Measurements from ENCODE around the gene ULK4.
A peak's percentile ranks its signal among the peaks of the same experiment; 100 is the strongest.
"Not testable (repeated sequence)": the region's sequence is repeated elsewhere in the genome, so short reads cannot be mapped to it uniquely, and the experiment has no call there.

ULK4 gene

GRCh38 chr3:41872157-41872556 is 89.7 kb downstream of the ULK4 start:
- no peak for DNase-seq (ENCODE audit: low read depth in 2 of 2)

DNA sequence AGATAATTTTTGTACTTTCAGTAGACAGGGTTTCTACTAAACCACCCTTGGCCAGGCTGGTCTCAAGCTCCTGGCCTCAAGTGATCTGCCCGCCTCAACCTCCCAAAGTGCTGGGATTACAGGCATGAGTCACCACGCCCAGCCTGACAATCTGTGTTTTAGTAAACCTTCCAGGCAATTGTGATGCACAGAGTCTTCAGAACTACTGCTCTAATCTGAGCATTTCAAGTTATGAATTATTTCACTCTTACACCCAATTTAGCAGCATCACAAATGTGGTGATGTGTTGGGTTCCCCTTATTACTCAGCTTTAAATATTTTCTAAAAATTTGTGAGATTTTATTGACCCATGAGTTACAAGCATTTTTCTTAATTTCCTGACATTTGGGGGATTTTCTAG is 94.4 kb downstream of the ULK4 start:
- DNase-seq (ENCODE audit: low read depth in 2 of 2) = no peak

- DNase-seq (ENCODE audit: low read depth in 2 of 2) = no peak
Observed at GRCh38 chr3:41866298-41866697, 95.6 kb downstream of the ULK4 start.

DNA sequence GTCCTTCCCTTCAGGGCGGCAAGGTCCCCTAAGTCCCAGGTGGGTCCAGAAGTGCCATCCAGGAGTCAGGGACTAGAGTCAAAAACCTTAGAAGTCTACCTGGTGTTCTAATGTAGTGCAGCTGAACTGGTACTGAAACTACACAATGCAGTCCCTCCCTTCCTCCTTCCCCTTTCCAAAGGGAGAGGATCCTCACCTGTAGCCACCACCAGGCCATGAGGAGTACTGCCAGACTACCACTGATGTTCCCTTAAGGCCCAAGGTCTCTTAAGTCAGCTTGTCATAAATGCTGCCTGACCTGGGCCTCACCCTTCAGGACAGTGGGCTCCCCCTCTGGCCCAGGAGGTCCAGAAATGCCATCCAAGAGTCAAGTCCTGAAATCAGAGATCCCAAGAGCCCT is 98.9 kb downstream of the ULK4 start:
- no peak for DNase-seq (ENCODE audit: low read depth in 2 of 2)

GRCh38 chr3:41860489-41860888 is 101.4 kb downstream of the ULK4 start:
- not testable (repeated sequence) for DNase-seq (ENCODE audit: low read depth in 2 of 2)

DNA sequence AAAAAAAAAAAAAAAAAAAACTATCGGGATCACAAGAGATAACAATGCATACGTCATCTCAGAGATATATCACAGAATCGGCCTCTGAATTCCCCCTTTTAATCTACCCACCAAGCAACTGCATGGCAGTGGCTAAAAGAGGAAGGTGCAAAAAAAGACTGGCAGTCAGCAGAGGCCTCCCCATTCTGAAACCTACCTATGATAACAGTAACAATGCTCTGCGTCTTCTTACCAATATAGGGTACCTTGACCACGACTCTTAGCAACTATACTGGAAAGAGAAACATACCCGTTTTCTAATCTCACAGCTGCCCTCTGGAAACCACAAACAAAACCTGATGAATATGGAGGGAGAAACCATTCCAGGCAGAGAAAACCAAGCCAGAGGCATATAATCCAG is 106.9 kb downstream of the ULK4 start:
- DNase-seq (ENCODE audit: low read depth in 2 of 2) = no peak

DNA sequence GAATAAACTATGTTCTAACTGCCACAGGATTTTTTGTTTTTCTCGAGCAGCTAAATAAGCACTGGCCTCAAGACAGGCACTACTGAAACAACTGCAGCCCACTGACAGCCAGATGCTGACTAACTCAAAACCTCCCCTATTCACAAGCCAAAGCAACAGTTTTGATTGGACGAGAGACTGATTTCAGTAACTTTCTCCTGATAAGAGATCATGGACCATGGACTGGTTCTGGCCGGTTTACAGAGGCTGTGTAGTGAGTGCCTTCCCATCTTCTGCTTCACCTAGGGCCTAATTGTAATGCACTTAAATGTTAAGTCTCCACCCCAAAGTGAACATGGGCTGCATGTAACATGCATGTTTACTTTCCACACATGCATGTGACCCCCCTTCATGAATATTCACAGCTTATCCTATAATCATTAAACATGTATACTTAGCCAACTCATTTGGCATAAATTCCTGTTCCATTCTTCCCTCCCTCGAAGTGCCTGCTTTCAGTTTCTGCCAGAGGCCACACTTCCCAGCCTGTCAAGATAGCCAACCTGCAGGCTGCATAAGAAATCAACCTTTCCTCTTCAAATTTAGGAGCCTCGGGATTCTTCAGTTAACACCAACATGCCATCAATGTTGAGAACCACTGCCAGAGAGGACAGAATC is 108.2 kb downstream of the ULK4 start:
- DNase-seq (ENCODE audit: low read depth in 2 of 2) = no peak

DNA sequence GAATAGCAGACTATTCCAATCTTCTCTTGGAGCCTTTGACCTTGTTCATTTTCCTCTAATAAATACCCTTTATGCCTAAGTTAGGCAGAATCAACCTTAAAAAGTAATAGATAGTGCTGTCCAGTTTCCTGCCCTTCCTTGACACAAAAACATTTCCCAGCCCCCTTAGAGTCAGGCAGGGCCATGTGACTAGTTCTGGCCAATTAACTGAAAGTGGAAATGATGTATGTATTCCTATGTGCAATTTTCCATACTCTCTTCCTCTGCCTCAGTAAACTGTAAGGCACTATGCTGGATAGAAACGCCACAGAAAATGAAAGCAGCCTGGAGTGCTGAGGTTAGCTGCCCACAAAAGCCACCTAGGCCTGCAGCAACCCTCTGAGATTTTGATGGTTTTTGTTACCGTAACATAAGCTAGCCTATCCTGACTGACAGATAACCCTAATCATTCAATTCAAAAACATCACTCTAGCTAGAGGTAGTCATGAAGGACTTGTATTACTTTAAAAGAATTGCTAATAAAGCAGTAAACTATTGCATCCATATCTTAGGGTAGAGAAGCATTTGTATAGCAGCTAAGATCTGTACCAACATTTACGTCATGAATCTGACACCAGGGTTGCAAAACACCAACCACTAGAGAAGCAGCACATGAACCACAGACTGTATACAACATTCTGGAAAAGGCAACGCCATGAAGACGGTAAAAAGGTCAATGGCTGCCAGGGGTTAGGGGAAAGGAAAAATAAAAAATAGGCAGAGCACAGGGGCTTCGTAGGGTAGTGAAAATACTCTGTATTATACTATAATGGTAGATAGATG is 112.9 kb downstream of the ULK4 start:
- DNase-seq (ENCODE audit: low read depth in 2 of 2) = no peak

- DNase-seq (ENCODE audit: low read depth in 2 of 2) = no peak
Observed at GRCh38 chr3:41847679-41848078, 114.2 kb downstream of the ULK4 start.

GRCh38 chr3:41846850-41847249 is 115.1 kb downstream of the ULK4 start:
- no peak for DNase-seq (ENCODE audit: low read depth in 2 of 2)

DNA sequence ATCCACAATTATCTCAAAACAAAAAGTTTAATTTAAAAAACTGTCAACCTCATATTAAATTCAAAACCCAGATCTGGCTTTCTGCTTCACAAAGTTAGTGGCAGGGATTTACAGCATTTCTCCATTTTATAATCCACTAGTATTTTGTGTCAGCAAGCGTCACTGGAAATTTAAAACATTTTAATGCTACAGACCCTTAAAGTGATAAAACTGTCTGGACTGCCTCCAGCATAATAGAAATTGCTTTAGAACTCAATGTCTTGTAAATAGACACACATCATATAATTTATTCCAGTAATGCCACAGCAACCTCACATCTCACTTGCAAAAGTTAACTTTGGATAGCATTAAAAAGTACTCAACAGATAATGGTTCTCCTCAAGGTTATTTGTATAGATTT is 116.1 kb downstream of the ULK4 start:
- peak in 1 of 2 experiments; percentile 6 for DNase-seq (ENCODE audit: low read depth in 2 of 2)

GRCh38 chr3:41844256-41844655 is 117.6 kb downstream of the ULK4 start:
- not testable (repeated sequence) for DNase-seq (ENCODE audit: low read depth in 2 of 2)

DNA sequence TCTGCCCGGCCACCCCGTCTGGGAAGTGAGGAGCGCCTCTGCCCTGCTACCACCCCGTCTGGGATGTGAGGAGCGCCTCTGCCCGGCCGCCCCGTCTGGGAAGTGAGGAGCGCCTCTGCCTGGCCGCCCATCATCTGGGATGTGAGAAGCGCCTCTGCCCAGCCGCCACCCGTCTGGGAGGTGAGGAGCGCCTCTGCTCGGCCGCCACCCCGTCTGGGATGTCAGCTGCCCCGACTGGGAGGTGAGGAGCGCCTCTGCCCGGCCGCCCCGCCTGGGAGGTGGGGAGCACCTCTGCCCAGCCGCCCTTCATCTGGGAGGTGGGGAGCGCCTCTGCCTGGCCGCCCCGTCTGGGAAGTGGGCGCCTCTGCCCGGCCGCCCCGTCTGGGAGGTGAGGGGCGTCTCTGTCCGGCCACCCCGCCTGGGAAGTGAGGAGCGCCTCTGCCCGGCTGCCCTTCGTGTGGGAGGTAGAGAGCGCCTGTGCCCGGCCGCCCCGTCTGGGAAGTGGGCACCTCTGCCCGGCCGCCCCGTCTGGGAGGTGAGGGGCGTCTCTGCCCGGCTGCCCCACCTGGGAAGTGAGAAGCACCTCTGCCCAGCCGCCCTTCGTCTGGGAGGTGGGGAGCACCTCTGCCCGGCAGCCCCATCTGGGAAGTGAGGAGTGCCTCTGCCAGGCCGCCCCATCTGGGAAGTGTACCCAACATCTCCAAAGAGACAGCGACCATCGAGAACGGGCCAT is 120.8 kb downstream of the ULK4 start:
- DNase-seq (ENCODE audit: low read depth in 2 of 2) = not testable (repeated sequence)

DNA sequence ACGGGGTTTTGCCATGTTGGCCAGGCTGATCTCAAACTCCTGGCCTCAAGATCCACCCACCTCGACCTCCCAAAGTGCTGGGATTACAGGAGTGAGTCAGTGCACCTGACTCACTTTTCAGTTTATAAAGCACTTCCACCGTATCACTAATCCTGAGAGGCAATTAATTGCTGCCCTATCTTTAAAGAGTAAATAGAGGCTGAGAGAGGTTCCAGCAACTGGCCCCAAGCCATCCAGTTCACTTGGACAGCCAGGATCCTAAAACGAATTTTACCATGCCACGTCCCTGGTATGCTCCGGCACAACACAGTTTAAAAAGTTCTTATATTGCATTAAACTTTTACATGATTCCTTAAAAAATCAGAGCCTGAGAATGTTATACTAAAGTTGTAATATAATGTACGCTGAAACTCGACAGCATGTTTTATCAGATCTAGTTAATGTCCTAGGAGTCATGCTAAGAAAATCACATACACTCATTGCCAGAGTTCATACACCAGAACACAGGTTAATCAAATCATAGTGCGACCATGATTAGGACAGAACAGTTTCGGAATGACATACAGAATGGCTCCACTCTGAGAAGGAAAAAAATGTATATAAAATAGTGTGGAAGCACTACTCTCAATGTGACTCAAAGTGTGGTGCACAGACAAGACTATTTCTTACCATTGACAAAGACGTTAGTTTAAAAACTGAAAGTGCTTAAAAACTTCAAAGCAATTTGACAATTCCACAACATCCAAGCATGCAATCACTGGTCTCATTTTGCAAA is 125.4 kb downstream of the ULK4 start:
- no peak for DNase-seq (ENCODE audit: low read depth in 2 of 2)

DNA sequence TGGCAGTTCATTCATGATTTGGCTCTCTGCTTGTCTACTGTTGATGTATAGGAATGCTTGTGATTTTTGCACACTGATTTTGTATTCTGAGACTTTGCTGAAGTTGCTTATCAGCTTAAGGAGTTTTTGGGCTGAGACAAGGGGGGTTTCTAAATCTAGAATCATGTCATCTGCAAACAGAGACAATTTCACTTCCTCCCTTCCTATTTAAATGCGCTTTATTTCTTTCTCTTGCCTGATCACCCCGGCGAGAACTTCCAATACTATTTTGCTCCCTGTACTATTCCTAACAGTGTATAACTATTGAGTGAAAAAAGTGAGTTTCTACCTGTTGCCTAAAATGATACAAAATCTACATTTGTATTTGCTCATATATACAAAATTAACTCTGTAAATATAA is 128.3 kb downstream of the ULK4 start:
- no peak for DNase-seq (ENCODE audit: low read depth in 2 of 2)

- no peak for DNase-seq (ENCODE audit: low read depth in 2 of 2)
Observed at GRCh38 chr3:41819236-41819635, 142.7 kb downstream of the ULK4 start.

DNA sequence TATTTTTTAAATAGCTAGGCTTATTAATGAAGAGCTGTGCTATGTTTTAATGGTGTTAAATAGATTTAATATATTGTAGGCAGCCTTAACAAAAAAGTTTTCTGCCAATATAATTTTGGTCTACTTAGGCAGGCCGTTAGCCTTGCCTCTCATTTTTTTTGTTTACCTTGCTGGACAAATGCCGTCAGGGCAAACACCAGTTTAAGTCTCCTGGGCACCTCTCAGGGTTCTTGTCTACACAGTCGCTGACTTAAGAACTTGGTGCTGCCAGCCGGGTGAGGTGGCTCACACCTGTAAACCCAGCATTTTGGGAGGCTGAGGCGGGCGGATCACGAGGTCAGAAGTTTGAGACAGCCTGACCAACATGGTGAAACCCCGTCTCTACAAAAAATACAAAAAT is 153.3 kb downstream of the ULK4 start:
- no peak for DNase-seq (ENCODE audit: low read depth in 2 of 2)

DNA sequence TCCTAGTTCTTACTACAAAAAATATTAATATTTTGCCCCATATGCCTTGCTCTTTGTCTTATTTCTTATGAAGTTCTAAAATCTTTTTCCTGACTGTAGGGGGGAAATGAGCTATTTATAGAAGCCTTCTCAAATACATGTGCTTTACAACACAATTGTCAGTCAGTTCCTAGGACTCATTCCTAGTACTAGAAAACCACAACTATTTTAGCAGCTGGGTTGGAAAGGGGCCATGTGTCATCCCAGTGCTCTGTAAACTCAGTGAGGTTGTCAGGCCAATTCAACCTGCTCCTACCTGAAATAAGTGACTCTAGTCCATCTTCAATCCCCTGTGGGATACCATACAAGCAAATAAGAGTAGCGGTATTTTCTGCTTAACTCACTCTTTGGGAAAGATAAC is 153.8 kb downstream of the ULK4 start:
- DNase-seq (ENCODE audit: low read depth in 2 of 2) = peak; percentile 55

- no peak for DNase-seq (ENCODE audit: low read depth in 2 of 2)
Observed at GRCh38 chr3:41794748-41795589, 166.9 kb downstream of the ULK4 start.

GRCh38 chr3:41792806-41793205 is 169.1 kb downstream of the ULK4 start:
- DNase-seq (ENCODE audit: low read depth in 2 of 2) = no peak

DNA sequence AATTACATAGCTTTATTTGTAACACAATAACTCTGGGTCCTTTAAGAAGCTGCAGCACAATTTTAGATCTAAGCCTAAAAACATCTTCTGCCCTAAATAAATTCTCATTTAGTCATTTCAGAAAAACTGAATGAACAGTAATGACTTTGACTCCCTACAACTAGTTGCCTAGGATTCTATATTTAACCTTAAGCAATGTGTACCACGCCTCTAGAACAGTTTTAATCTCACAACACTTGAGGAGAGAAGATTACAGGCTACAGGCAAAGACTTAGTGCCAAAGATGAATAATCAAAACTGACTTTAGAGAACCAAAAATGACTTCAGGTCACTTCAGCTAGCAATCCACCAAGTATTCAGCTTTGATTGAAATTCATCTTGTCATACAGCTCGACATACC is 192.8 kb downstream of the ULK4 start:
- no peak for DNase-seq (ENCODE audit: low read depth in 2 of 2)

All from fibroblast of skin of left quadriceps (primary cell).